ENCODE data around the gene ALG11. TPM values are rescaled to one million over a fixed set of nuclear protein-coding genes. Genes with fewer than 3 reads are reported as not detected.

Gene ALG11
- total and polyA plus RNA-seq, 4 donors, result 5.4 to 34.5 (median 11.9) TPM

GRCh38 chr13:52047463-52047862, 35.3 kb downstream of the ALG11 start:
- DNase-seq (ENCODE audit: low spot score), result no peak
- Histone ChIP-seq H3K9ac (ENCODE audit: low read depth in 1 of 2, low read length in 2 of 2) (no peak overlapping the region), H3K4me3 (ENCODE audit: low read depth in 1 of 3, low read length in 3 of 3) (no peak overlapping the region), H3K27me3 (ENCODE audit: control insufficient read depth in 4 of 4, insufficient read depth in 4 of 4, low read length in 3 of 4) (no peaks in the 10 kb centered on the region), H3K9me3 (ENCODE audit: control insufficient read depth in 4 of 4, low read length in 3 of 4) (peaks cover 0 to 2% (median 0%) of the 10 kb centered on the region in 4 donors), H3K36me3 (ENCODE audit: control insufficient read depth in 4 of 4, insufficient read depth in 3 of 4, low read depth in 1 of 4, low read length in 3 of 4) (no peaks in the 10 kb centered on the region), H3K27ac (ENCODE audit: low read depth in 1 of 2, low read length in 2 of 2) (no peak overlapping the region), H3K4me1 (ENCODE audit: control insufficient read depth in 4 of 4, insufficient read depth in 4 of 4, low read length in 3 of 4) (no peaks in the 10 kb centered on the region)
- TF ChIP-seq TAF1 (conservative IDR thresholded peaks at IDR 0.05), result no peak
- TF ChIP-seq, protein P1, sequence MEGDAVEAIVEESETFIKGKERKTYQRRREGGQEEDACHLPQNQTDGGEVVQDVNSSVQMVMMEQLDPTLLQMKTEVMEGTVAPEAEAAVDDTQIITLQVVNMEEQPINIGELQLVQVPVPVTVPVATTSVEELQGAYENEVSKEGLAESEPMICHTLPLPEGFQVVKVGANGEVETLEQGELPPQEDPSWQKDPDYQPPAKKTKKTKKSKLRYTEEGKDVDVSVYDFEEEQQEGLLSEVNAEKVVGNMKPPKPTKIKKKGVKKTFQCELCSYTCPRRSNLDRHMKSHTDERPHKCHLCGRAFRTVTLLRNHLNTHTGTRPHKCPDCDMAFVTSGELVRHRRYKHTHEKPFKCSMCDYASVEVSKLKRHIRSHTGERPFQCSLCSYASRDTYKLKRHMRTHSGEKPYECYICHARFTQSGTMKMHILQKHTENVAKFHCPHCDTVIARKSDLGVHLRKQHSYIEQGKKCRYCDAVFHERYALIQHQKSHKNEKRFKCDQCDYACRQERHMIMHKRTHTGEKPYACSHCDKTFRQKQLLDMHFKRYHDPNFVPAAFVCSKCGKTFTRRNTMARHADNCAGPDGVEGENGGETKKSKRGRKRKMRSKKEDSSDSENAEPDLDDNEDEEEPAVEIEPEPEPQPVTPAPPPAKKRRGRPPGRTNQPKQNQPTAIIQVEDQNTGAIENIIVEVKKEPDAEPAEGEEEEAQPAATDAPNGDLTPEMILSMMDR (IDR thresholded peaks at IDR 0.05; ENCODE audit: low read depth, low read length, missing input control), result no peak
- no peak for TF ChIP-seq MAX (IDR thresholded peaks at IDR 0.05)
- no peak for TF ChIP-seq FOXA2 (IDR thresholded peaks at IDR 0.05)
- no peak for TF ChIP-seq NR2F2 (IDR thresholded peaks at IDR 0.05)
- no peak for TF ChIP-seq EGR1 (IDR thresholded peaks at IDR 0.05; ENCODE audit: low read depth in 2 of 2)
- no peak for TF ChIP-seq HNF4G (IDR thresholded peaks at IDR 0.05)
- TF ChIP-seq FOXA1 (IDR thresholded peaks at IDR 0.05), result no peak
- TF ChIP-seq YY1 (IDR thresholded peaks at IDR 0.05), result no peak
- no peak for TF ChIP-seq ZBTB33 (IDR thresholded peaks at IDR 0.05)
- no peak for TF ChIP-seq REST (IDR thresholded peaks at IDR 0.05)
- no peak for TF ChIP-seq RAD21 (IDR thresholded peaks at IDR 0.05)
- TF ChIP-seq GABPA (IDR thresholded peaks at IDR 0.05 in 1 of 2, conservative IDR thresholded peaks at IDR 0.05 in 1 of 2), result no peak
- no peak for TF ChIP-seq HNF4A (conservative IDR thresholded peaks at IDR 0.05)
- TF ChIP-seq ATF3 (IDR thresholded peaks at IDR 0.05), result no peak
- WGBS, result 95% methylated on average over 3 of the region's 3 CpGs

DNA sequence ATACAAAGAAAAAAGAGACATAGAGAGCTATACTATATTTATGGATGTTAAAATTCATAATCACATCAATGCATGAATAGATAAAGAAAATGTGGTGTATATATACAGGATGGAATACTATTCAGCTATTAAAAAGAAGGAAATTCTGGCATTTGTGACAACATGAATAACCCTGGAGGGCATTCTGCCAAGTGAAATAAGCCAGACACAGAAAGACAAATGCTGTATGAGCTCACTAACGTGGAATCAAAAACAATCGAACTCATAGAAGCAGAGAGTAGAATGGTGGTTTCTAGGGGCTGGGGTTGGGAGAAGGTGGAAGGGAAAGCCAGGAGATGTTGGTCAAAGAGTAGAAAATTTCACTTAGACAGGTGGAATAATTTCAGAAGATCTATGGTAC, 36.3 kb downstream of the ALG11 start:
- no peaks in the 10 kb centered on the region for H3K27me3 ChIP-seq (ENCODE audit: control insufficient read depth in 4 of 4, insufficient read depth in 4 of 4, low read length in 3 of 4)
- no peaks in the 10 kb centered on the region for H3K4me1 ChIP-seq (ENCODE audit: control insufficient read depth in 4 of 4, insufficient read depth in 4 of 4, low read length in 3 of 4)
- H3K27ac ChIP-seq (ENCODE audit: low read depth in 1 of 2, low read length in 2 of 2), result no peak overlapping the region
- TF ChIP-seq HNF4A (conservative IDR thresholded peaks at IDR 0.05), result no peak
- TF ChIP-seq, protein P1 (IDR thresholded peaks at IDR 0.05; ENCODE audit: low read depth, low read length, missing input control), result no peak
- TF ChIP-seq RXRA (IDR thresholded peaks at IDR 0.05), result no peak
- TF ChIP-seq FOXA2 (IDR thresholded peaks at IDR 0.05), result no peak
- no peak for TF ChIP-seq FOXA1 (IDR thresholded peaks at IDR 0.05)
- no peak for TF ChIP-seq ZBTB33 (IDR thresholded peaks at IDR 0.05)
- no peak for TF ChIP-seq MAX (IDR thresholded peaks at IDR 0.05)
- no peak for TF ChIP-seq TAF1 (conservative IDR thresholded peaks at IDR 0.05)
- 84% methylated on average over 2 of the region's 2 CpGs for WGBS
- no peak overlapping the region for H3K4me3 ChIP-seq (ENCODE audit: low read depth in 1 of 3, low read length in 3 of 3)
- no peaks in the 10 kb centered on the region for H3K36me3 ChIP-seq (ENCODE audit: control insufficient read depth in 4 of 4, insufficient read depth in 3 of 4, low read depth in 1 of 4, low read length in 3 of 4)
- peaks cover 0 to 2% (median 0%) of the 10 kb centered on the region in 4 donors for H3K9me3 ChIP-seq (ENCODE audit: control insufficient read depth in 4 of 4, low read length in 3 of 4)
- DNase-seq (ENCODE audit: low spot score), result no peak
- no peak overlapping the region for H3K9ac ChIP-seq (ENCODE audit: low read depth in 1 of 2, low read length in 2 of 2)

Data from liver (tissue), 9 donors.